ENCODE measurements around the gene ATP2A1.

ATP2A1 gene

GRCh38 chr16:28869201-28869600 is 9.1 kb upstream of the ATP2A1 start:
- no peak overlapping the region for H3K27ac ChIP-seq (ENCODE audit: low read depth, low read length)
- H3K36me3 ChIP-seq (ENCODE audit: control insufficient read depth in 5 of 5, insufficient read depth in 5 of 5, low read length in 5 of 5) = peaks cover 0 to 70% (median 62%) of the 10 kb centered on the region in 5 donors
- no peaks in the 10 kb centered on the region for H3K9me3 ChIP-seq (ENCODE audit: control insufficient read depth in 5 of 5, low read length in 5 of 5)
- no peak overlapping the region for H3K9ac ChIP-seq (ENCODE audit: low read length in 5 of 5)
- H3K4me1 ChIP-seq (ENCODE audit: control insufficient read depth in 5 of 5, insufficient read depth in 5 of 5, low read length in 5 of 5) = peaks cover 2 to 17% (median 16%) of the 10 kb centered on the region in 5 donors
- no peak overlapping the region for H3K4me3 ChIP-seq (ENCODE audit: low read depth in 1 of 5, low read length in 5 of 5)
- H3K27me3 ChIP-seq (ENCODE audit: control insufficient read depth in 5 of 5, insufficient read depth in 4 of 5, low read length in 5 of 5) = no peaks in the 10 kb centered on the region

DNA sequence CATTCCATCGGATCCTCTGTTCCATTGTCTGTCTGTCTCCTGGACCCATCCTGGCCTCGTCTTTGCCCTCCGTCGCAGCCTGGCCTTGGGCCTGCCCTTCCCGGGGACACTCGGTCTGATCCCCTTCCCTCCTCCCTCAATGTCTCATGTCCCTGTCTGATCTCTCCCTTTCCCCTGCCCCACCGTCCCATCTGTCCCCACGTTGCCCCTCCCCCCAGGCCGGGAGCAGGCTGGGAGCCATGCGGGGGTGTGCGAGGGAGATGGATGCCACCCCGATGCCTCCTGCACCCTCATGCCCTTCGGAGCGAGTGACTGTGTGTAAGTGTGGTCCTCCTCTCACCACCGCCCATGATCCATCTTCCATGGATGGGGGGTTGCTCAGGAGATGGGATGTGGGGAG is 5.3 kb upstream of the ATP2A1 start:
- H3K9ac ChIP-seq (ENCODE audit: low read length in 5 of 5) = no peak overlapping the region
- H3K36me3 ChIP-seq (ENCODE audit: control insufficient read depth in 5 of 5, insufficient read depth in 5 of 5, low read length in 5 of 5) = peaks cover 0 to 64% (median 57%) of the 10 kb centered on the region in 5 donors
- no peaks in the 10 kb centered on the region for H3K27me3 ChIP-seq (ENCODE audit: control insufficient read depth in 5 of 5, insufficient read depth in 4 of 5, low read length in 5 of 5)
- no peak overlapping the region for H3K27ac ChIP-seq (ENCODE audit: low read depth, low read length)
- no peaks in the 10 kb centered on the region for H3K4me1 ChIP-seq (ENCODE audit: control insufficient read depth in 5 of 5, insufficient read depth in 5 of 5, low read length in 5 of 5)
- H3K4me3 ChIP-seq (ENCODE audit: low read depth in 1 of 5, low read length in 5 of 5) = no peak overlapping the region
- no peaks in the 10 kb centered on the region for H3K9me3 ChIP-seq (ENCODE audit: control insufficient read depth in 5 of 5, low read length in 5 of 5)

DNA sequence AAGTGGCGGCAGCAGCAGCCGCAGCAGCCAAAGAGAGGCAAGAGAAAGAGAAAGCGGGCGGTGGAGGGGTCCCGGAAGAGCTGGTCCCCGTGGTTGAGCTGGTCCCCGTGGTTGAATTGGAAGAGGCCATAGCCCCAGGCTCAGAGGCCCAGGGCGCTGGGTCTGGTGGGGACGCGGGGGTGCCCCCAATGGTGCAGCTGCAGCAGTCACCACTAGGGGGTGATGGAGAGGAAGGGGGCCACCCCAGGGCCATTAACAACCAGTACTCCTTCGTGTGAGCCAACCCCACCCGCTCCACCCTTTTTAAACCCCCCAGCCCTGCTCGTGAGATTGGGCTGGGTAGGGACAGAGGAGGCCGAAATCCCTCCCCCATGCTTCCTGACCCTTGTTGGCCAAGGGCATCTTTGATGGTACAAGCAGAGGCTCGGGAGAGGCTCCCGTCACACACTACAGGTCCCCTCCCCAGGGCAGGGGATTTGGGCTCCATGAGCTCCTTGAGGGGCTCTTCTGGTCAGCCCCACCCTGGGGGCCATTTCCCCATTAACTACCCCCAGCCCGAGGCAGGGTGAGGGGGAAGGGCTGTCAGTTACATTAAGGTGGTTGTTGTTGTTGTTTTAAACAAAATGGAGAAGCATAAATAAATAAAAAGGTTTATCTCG is 4.6 kb upstream of the ATP2A1 start:
- H3K4me1 ChIP-seq (ENCODE audit: control insufficient read depth in 5 of 5, insufficient read depth in 5 of 5, low read length in 5 of 5) = no peaks in the 10 kb centered on the region
- no peak overlapping the region for H3K4me3 ChIP-seq (ENCODE audit: low read depth in 1 of 5, low read length in 5 of 5)
- H3K36me3 ChIP-seq (ENCODE audit: control insufficient read depth in 5 of 5, insufficient read depth in 5 of 5, low read length in 5 of 5) = peaks cover 0 to 61% (median 54%) of the 10 kb centered on the region in 5 donors
- H3K27ac ChIP-seq (ENCODE audit: low read depth, low read length) = no peak overlapping the region
- H3K9me3 ChIP-seq (ENCODE audit: control insufficient read depth in 5 of 5, low read length in 5 of 5) = no peaks in the 10 kb centered on the region
- H3K27me3 ChIP-seq (ENCODE audit: control insufficient read depth in 5 of 5, insufficient read depth in 4 of 5, low read length in 5 of 5) = no peaks in the 10 kb centered on the region
- H3K9ac ChIP-seq (ENCODE audit: low read length in 5 of 5) = no peak overlapping the region

DNA sequence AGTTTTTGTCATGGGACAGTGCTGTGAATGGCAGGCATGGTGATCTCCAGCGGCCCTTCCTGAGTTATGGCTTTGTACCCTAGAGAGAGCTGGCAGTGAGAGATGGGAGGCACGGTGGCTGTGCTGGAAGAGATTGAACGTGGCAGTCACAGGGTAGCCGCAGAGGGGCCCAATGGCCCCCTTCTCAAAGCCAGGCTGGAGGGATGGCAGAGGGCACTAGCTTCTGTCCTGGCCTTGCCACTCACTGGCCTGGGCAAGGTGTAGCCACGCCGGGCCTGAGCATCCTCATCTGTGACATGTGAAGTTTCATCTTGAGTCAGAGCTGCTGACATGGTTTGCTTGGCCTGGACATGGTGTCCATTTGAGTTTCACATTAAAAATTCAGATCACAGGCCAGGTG is 3.9 kb upstream of the ATP2A1 start:
- Histone ChIP-seq H3K9ac (ENCODE audit: low read length in 5 of 5) (no peak overlapping the region), H3K4me1 (ENCODE audit: control insufficient read depth in 5 of 5, insufficient read depth in 5 of 5, low read length in 5 of 5) (peaks cover 0 to 4% (median 4%) of the 10 kb centered on the region in 5 donors), H3K27ac (ENCODE audit: low read depth, low read length) (no peak overlapping the region), H3K9me3 (ENCODE audit: control insufficient read depth in 5 of 5, low read length in 5 of 5) (no peaks in the 10 kb centered on the region), H3K36me3 (ENCODE audit: control insufficient read depth in 5 of 5, insufficient read depth in 5 of 5, low read length in 5 of 5) (peaks cover 0 to 54% (median 47%) of the 10 kb centered on the region in 5 donors), H3K27me3 (ENCODE audit: control insufficient read depth in 5 of 5, insufficient read depth in 4 of 5, low read length in 5 of 5) (no peaks in the 10 kb centered on the region), H3K4me3 (ENCODE audit: low read depth in 1 of 5, low read length in 5 of 5) (no peak overlapping the region)

DNA sequence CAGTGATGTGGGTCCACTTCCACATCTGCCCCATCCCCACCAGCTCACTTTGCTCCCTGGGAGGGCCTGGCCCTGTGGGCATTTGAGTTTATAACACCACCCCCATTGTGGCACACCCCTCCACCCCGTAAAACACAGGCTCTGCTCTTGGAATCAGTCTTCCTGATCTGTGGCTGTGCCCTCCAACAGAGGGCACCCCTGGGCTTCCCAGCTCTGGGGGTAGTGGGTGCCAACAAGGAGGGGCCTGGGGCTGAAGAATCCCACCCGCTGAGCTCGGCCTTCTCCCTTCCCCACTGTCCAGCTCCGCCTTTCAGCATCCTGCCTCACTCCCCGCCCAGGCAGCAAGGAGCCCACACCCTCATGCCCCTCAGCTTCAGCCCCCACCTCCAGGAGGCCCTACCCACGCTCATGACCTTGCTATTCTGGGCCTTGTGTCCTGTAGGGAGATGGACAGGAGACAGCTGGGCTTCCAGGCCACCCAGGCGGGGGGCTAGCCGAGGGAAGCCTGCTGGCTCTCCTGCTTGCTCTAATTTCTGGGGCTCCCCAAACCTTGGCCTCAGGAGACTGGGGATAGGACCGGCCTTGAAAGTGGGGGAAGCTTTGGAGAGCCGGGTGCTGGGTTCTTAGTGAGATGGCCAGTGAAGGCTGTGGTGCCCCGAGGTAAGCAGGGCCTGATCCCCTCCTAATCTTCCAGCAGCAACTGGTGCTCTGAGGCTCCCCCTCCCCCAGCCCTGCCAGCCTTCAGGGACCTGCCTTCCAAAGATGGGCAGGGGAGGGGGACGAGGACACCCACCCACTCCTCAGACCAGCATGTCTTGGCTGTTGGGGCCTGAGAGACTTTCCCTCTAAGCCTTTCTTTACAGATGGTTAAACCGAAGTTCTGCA is 2.9 kb upstream of the ATP2A1 start:
- Histone ChIP-seq H3K4me1 (ENCODE audit: control insufficient read depth in 5 of 5, insufficient read depth in 5 of 5, low read length in 5 of 5) (peaks cover 0 to 13% (median 12%) of the 10 kb centered on the region in 5 donors), H3K9ac (ENCODE audit: low read length in 5 of 5) (no peak overlapping the region), H3K4me3 (ENCODE audit: low read depth in 1 of 5, low read length in 5 of 5) (no peak overlapping the region), H3K36me3 (ENCODE audit: control insufficient read depth in 5 of 5, insufficient read depth in 5 of 5, low read length in 5 of 5) (peaks cover 0 to 44% (median 37%) of the 10 kb centered on the region in 5 donors), H3K27ac (ENCODE audit: low read depth, low read length) (no peak overlapping the region), H3K27me3 (ENCODE audit: control insufficient read depth in 5 of 5, insufficient read depth in 4 of 5, low read length in 5 of 5) (peaks cover 0 to 3% (median under 1%) of the 10 kb centered on the region in 5 donors), H3K9me3 (ENCODE audit: control insufficient read depth in 5 of 5, low read length in 5 of 5) (no peaks in the 10 kb centered on the region)

- no peak overlapping the region for H3K27ac ChIP-seq (ENCODE audit: low read depth, low read length)
- H3K9me3 ChIP-seq (ENCODE audit: control insufficient read depth in 5 of 5, low read length in 5 of 5) = no peaks in the 10 kb centered on the region
- H3K4me1 ChIP-seq (ENCODE audit: control insufficient read depth in 5 of 5, insufficient read depth in 5 of 5, low read length in 5 of 5) = peaks cover 0 to 15% (median 14%) of the 10 kb centered on the region in 5 donors
- no peak overlapping the region for H3K9ac ChIP-seq (ENCODE audit: low read length in 5 of 5)
- no peak overlapping the region for H3K4me3 ChIP-seq (ENCODE audit: low read depth in 1 of 5, low read length in 5 of 5)
- peaks cover 0 to 37% (median 30%) of the 10 kb centered on the region in 5 donors for H3K36me3 ChIP-seq (ENCODE audit: control insufficient read depth in 5 of 5, insufficient read depth in 5 of 5, low read length in 5 of 5)
- H3K27me3 ChIP-seq (ENCODE audit: control insufficient read depth in 5 of 5, insufficient read depth in 4 of 5, low read length in 5 of 5) = peaks cover 3 to 9% (median 7%) of the 10 kb centered on the region in 5 donors
Observed at GRCh38 chr16:28876019-28876659, 2.1 kb upstream of the ATP2A1 start.

DNA sequence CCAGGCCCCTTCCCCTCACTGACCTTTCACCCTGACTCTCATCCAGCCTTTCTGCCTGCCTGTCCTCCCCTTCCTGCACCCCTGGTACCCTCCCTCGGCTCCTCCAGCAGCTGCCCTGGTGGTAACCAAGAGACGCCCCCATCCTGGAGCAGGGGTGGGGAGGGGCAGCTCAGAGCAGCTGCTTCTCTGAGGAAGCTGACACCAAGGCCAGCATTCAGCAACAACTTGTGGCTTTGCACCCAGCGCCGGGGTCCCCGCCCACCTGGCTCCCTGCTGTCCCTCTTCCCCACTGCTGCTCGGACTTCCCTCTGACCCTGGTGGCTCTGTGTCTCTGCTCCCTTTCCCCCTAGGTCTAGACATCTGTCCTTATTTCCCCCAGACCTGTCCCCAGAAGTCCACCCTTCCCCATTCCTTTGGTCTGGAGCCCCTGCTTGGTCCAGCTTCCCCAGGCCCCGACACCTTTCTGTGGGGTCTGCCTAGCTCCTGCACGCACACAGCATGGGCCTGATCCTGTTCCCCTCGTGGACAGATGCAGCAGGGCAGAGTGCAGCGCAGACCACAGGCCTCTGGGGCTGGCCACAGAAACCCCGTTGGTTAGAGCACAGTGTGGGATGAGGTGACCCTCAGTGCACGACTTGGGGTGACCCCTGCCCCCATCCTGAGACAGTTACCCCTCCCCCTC is 1.2 kb upstream of the ATP2A1 start:
- H3K4me3 ChIP-seq (ENCODE audit: low read depth in 1 of 5, low read length in 5 of 5) = no peak overlapping the region
- no peak overlapping the region for H3K27ac ChIP-seq (ENCODE audit: low read depth, low read length)
- H3K36me3 ChIP-seq (ENCODE audit: control insufficient read depth in 5 of 5, insufficient read depth in 5 of 5, low read length in 5 of 5) = peaks cover 0 to 28% (median 21%) of the 10 kb centered on the region in 5 donors
- no peak overlapping the region for H3K9ac ChIP-seq (ENCODE audit: low read length in 5 of 5)
- H3K9me3 ChIP-seq (ENCODE audit: control insufficient read depth in 5 of 5, low read length in 5 of 5) = no peaks in the 10 kb centered on the region
- H3K27me3 ChIP-seq (ENCODE audit: control insufficient read depth in 5 of 5, insufficient read depth in 4 of 5, low read length in 5 of 5) = peaks cover 3 to 9% (median 7%) of the 10 kb centered on the region in 5 donors
- H3K4me1 ChIP-seq (ENCODE audit: control insufficient read depth in 5 of 5, insufficient read depth in 5 of 5, low read length in 5 of 5) = peaks cover 0 to 15% (median 14%) of the 10 kb centered on the region in 5 donors

DNA sequence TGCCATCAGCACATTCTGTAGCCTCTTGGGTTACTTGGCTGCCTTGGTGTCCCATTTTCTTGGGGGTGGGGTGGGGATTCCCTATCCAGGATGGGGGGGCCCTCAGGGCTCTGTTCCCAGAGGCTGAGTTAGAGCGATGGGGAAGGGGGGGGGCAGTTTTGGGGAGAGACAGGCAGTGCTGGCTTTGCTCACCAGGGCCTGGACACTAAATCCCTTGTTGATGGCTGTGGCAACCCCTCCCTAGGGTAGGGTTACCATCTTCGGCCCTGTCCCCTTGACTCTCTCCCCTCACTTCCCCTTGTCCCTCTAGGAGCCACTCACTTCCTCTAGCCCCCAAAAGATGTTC is 660 bp upstream of the ATP2A1 start:
- peaks cover 8 to 14% (median 11%) of the 10 kb centered on the region in 5 donors for H3K27me3 ChIP-seq (ENCODE audit: control insufficient read depth in 5 of 5, insufficient read depth in 4 of 5, low read length in 5 of 5)
- no peaks in the 10 kb centered on the region for H3K9me3 ChIP-seq (ENCODE audit: control insufficient read depth in 5 of 5, low read length in 5 of 5)
- H3K36me3 ChIP-seq (ENCODE audit: control insufficient read depth in 5 of 5, insufficient read depth in 5 of 5, low read length in 5 of 5) = peaks cover 0 to 23% (median 16%) of the 10 kb centered on the region in 5 donors
- no peak overlapping the region for H3K27ac ChIP-seq (ENCODE audit: low read depth, low read length)
- peaks cover 0 to 15% (median 14%) of the 10 kb centered on the region in 5 donors for H3K4me1 ChIP-seq (ENCODE audit: control insufficient read depth in 5 of 5, insufficient read depth in 5 of 5, low read length in 5 of 5)
- no peak overlapping the region for H3K4me3 ChIP-seq (ENCODE audit: low read depth in 1 of 5, low read length in 5 of 5)
- H3K9ac ChIP-seq (ENCODE audit: low read length in 5 of 5) = no peak overlapping the region

- peak overlapping the region in 4 of 5 donors; percentile 52 to 77 (median 64) for H3K9ac ChIP-seq (ENCODE audit: low read length in 5 of 5)
- H3K27me3 ChIP-seq (ENCODE audit: control insufficient read depth in 5 of 5, insufficient read depth in 4 of 5, low read length in 5 of 5) = peaks cover 12 to 20% (median 18%) of the 10 kb centered on the region in 5 donors
- H3K36me3 ChIP-seq (ENCODE audit: control insufficient read depth in 5 of 5, insufficient read depth in 5 of 5, low read length in 5 of 5) = peaks cover 0 to 10% (median 5%) of the 10 kb centered on the region in 5 donors
- H3K4me1 ChIP-seq (ENCODE audit: control insufficient read depth in 5 of 5, insufficient read depth in 5 of 5, low read length in 5 of 5) = peaks cover 0 to 15% (median 14%) of the 10 kb centered on the region in 5 donors
- no peaks in the 10 kb centered on the region for H3K9me3 ChIP-seq (ENCODE audit: control insufficient read depth in 5 of 5, low read length in 5 of 5)
- H3K27ac ChIP-seq (ENCODE audit: low read depth, low read length) = no peak overlapping the region
- peak overlapping the region; percentile 64 to 81 (median 79) for H3K4me3 ChIP-seq (ENCODE audit: low read depth in 1 of 5, low read length in 5 of 5)
Observed at GRCh38 chr16:28879261-28879840, 1.1 kb downstream of the ATP2A1 start.

Measured in subcutaneous abdominal adipose tissue (tissue), 5 donors.